ENCODE measurements around the gene CHAT.
A peak's percentile ranks its signal among the peaks of the same experiment; 100 is the strongest.

The CHAT gene

GRCh38 chr10:49613882-49614241 is at the start of gene CHAT:
CHAT (plus strand) TSS chr10:49614037; CDS start chr10:49614190, 153 bp downstream.
- no peak for DNase-seq (ENCODE audit: low read depth)

- DNase-seq (ENCODE audit: low read depth), result no peak
These were observed 49.3 kb upstream of the CHAT start for GRCh38 chr10:49564461-49565009.

- DNase-seq (ENCODE audit: low read depth), result no peak
These were observed 46.0 kb upstream of the CHAT start for GRCh38 chr10:49567810-49568209.

- DNase-seq (ENCODE audit: low read depth), result no peak
These were observed 45.6 kb upstream of the CHAT start for GRCh38 chr10:49568235-49568634.

GRCh38 chr10:49569031-49569631 is 44.7 kb upstream of the CHAT start:
- DNase-seq (ENCODE audit: low read depth), result no peak

- DNase-seq (ENCODE audit: low read depth), result no peak
These were observed 42.4 kb upstream of the CHAT start for GRCh38 chr10:49571388-49571787.

- DNase-seq (ENCODE audit: low read depth), result no peak
These were observed 41.2 kb upstream of the CHAT start for GRCh38 chr10:49572594-49573114.

- no peak for DNase-seq (ENCODE audit: low read depth)
These were observed 38.3 kb upstream of the CHAT start for GRCh38 chr10:49575489-49576072.

GRCh38 chr10:49577182-49577925 is 36.5 kb upstream of the CHAT start:
- no peak for DNase-seq (ENCODE audit: low read depth)

GRCh38 chr10:49578392-49578791 is 35.4 kb upstream of the CHAT start:
- no peak for DNase-seq (ENCODE audit: low read depth)

GRCh38 chr10:49579621-49580020 is 34.2 kb upstream of the CHAT start:
- DNase-seq (ENCODE audit: low read depth), result no peak

- DNase-seq (ENCODE audit: low read depth), result no peak
These were observed 28.4 kb upstream of the CHAT start for GRCh38 chr10:49585387-49585786.

GRCh38 chr10:49587981-49588380 is 25.9 kb upstream of the CHAT start:
- no peak for DNase-seq (ENCODE audit: low read depth)

GRCh38 chr10:49592726-49593563 is 20.9 kb upstream of the CHAT start:
- DNase-seq (ENCODE audit: low read depth), result peak; percentile 16

GRCh38 chr10:49593564-49593875 is 20.3 kb upstream of the CHAT start:
- no peak for DNase-seq (ENCODE audit: low read depth)

GRCh38 chr10:49593998-49594397 is 19.8 kb upstream of the CHAT start:
- no peak for DNase-seq (ENCODE audit: low read depth)

GRCh38 chr10:49594594-49594993 is 19.2 kb upstream of the CHAT start:
- DNase-seq (ENCODE audit: low read depth), result no peak

- no peak for DNase-seq (ENCODE audit: low read depth)
These were observed 18.7 kb upstream of the CHAT start for GRCh38 chr10:49595003-49595712.

- no peak for DNase-seq (ENCODE audit: low read depth)
These were observed 17.9 kb upstream of the CHAT start for GRCh38 chr10:49595713-49596492.

- no peak for DNase-seq (ENCODE audit: low read depth)
These were observed 17.4 kb upstream of the CHAT start for GRCh38 chr10:49596493-49596809.

- no peak for DNase-seq (ENCODE audit: low read depth)
These were observed 17.0 kb upstream of the CHAT start for GRCh38 chr10:49596836-49597235.
